Regular cardiac myocyte (primary cell): ENCODE measurements around the gene JMJD7. TPM values are rescaled to one million over a fixed set of nuclear protein-coding genes. Genes with fewer than 3 reads are reported as not detected.

Source experiments
- total RNA-seq: library from RNA; depleted of rRNA; stranded (reverse); fragments of >200 nt; gene quantifications from 2 replicates; pipeline ENCODE4 v1.2.3, GENCODE V29; 2014

The JMJD7 gene
- 3.4 and 3.5 TPM in 2 replicates for total RNA-seq

DNA sequence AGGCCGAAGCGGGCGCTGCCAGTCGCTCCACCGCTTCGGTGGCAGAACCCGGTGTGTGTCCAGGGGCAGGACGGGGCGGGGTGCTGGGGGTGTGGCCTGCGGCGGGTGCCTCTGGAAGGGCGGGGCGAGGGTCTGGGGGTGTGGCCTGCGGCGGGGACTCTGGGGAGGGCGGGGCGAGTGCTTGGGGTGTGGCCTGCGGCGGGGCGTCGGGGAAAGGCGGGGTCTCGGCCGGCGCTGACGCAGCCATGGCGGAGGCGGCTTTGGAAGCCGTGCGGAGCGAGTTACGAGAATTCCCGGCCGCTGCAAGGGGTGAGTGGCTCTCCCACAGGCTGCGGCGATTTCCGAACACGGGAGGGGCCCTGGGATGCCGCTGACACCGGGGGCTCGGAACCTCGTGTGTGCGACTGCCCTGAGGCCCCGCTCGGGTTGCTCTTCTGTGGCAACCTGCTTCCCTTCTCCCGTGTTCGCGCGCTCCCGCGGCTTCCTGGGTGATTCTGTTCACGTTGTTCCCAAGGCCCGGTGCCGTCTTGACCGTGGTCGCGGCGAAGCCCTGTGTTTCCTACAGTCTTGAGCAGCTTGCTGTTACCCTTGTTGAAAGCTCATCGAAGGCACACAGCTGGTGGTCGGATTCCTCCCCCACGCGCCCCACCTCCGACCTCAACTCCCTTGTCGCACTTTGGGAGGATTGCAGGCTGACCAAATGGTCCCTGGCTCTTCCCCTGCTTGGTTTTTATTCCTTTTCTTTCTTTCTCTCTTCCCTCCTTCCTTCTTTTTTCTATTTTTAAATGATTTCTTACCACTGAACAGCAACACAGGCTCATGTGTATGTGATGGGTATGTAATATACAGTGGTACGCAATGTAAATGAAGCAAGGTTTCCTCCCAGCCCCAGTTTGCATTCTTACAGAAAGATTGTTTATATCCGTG, at the start of gene JMJD7:
Gene JMJD7 (plus strand): TSS at position 213 of the 927 bp plus-strand sequence. CDS start 33 bp downstream, at position 246.

DNA sequence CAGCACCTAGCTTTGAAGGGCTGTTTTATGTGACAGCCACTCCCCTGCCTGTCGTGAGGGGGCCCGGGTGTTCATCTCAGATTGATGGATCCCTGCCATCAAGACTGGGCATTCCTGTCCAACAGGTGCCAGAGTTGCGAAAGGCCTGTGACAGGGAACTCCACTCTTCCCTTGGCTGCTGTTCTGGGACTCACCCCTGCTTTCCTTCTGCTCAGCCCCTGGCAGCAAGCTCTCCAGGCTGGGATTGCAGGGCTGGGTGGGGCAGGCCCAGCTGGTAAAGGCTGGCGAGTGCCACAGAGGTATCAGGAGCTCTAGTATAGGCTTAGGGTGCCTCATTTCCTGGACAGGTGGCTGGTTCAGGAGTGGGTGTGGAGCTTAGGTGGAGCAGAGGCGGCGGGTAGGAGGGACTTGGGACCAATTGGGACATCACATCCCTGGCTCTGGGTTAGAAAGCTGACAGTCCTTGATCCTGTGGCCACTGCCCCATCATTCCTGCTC, 10.6 kb downstream of the JMJD7 start, which contains the start of gene PLA2G4B:
Gene PLA2G4B (plus strand): TSS at position 448 of the 498 bp plus-strand sequence. CDS start 67 bp downstream, outside the sequence.

Other genes starting within 250 kb of the JMJD7 start
- 31.2 and 48.2 TPM in 2 replicates for gene MGA, start 167.7 kb upstream of the JMJD7 start, total RNA-seq
- 14.1 and 16.1 TPM in 2 replicates for gene MAPKBP1, start 53.6 kb upstream of the JMJD7 start, total RNA-seq
- 0.38 and 0.85 TPM in 2 replicates for gene PLA2G4B, start 10.8 kb downstream of the JMJD7 start, total RNA-seq
- 0.28 and 0.38 TPM in 2 replicates for gene SPTBN5, start 66.0 kb downstream of the JMJD7 start, total RNA-seq
- 11.6 and 22.8 TPM in 2 replicates for gene EHD4, start 144.5 kb downstream of the JMJD7 start, total RNA-seq
- gene PLA2G4E, start 192.9 kb downstream of the JMJD7 start, total RNA-seq: not detected in 2 replicates